ENCODE results near the gene PFDN6.
"Not testable (repeated sequence)": the region's sequence is repeated elsewhere in the genome, so short reads cannot be mapped to it uniquely, and the experiment has no call there.

The PFDN6 gene

DNA sequence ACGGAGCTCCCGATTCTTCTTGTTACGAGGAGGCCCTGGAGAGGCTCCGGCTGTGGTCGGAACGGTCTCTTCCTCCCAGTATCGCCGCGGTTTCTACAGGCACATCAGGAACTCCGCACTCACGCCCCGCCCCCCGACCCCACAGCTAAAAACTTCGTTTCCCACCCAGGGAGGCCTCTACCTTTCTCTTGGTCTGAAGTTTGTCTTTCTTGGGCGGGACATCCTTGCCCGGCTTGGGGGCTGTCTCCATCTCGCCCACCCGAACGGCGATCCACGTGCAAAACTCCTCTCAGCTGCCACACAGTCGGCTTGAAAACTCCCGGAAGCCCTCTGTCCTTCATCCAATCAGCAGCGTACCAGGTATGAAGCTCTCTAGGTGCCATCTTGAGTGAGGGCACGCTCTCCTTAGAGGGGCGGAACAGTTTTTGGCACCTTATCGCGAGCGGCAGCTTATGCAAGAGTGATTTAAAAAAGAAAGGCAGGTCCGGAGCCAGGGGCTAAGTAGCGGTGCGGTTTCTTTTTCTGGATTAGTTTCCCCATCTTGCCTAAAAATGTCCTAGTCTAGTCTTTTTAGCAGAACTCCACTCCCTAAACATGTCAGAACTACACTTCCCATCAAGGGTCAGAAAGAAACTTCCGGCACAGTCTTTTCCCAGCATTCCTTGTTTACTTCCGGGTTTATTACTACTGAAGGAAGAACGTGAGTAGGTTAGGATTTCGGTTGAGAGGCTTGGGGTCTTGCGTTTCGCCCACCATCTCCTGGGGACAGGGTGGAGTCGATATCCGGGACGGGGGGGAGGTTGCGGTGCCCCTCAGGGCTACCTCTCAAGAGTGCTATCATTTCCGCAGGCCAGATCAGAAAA is at the start of gene PFDN6, which contains the start of gene WDR46:
Gene PFDN6, plus strand, starts transcription at position 681 of the 863 bp plus-strand sequence. CDS start 256 bp downstream, outside the sequence.
Gene WDR46, minus strand, starts transcription at position 319 of the 863 bp plus-strand sequence. Its CDS starts 69 bp downstream, at position 250.
- peak; percentile 87 for DNase-seq

DNA sequence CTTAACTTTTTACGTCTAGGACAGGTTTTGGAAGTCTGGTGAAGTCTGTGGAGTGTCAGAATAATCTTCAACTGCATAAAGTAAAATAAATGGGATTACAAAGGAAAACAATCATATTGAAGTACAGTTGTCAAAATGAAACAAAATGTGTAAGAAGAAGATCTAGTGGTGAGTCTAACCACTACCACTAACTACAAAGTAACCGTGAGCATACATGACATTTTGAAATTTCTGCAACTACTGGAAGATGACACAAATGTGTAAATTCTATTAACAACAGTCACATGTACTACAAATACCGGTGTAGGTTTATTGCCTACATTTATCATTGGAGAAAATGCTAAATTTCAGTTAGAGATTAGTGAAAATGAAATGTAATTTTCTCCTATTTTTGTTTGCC is 47.4 kb upstream of the PFDN6 start:
- peak; percentile 1 for DNase-seq

DNA sequence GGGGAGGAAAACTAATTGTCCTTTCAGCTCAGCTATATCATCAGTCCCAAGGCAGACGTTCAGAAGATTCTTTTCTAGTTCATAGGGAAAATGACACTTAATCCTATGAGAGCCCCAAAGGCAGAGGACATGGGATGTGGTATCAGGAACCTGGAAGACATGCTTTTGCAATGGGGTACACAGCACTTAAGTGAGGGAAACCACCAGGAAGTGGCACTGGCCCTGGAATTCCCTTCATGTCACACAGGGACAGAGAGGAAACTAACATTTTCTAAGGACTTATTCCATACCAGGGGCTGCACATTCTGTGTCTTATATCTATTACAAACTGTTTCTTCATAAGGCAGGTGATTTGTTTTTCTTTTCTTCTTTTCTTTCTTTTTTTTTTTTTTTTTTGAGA is 45.9 kb upstream of the PFDN6 start:
- DNase-seq = no peak

DNA sequence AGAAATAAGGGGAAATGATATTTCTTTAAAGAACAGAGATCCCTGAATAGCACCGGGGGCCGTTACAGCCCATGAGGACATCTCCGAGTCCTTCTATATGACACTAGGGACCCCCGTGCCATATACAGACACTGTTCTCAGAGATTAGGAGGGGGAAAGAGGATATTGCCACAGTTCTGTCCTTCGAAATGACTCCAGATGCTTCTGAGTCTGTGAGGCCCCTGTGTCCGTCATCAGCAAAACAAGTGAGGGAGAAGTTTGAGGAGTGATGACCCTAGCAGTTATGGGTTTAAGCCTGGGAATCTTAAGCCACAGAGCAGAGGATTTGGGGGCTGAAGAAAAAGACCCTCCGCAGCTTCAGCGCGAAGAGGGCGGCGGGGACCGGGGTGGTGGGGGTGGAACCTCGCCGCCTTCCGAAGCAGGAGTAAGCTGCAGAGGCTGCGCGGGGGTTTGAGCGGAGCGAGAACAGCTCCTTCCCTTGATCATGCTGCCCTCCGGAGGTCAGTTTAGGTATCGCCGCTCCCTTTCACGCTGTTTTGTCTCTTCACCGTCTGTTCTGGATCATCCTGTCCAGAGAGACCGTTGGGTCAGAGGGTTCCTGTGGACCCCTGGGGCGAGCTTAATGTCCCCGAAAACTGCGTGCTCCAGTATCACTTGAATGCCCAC is 41.3 kb upstream of the PFDN6 start:
- DNase-seq = peak; percentile 91

DNA sequence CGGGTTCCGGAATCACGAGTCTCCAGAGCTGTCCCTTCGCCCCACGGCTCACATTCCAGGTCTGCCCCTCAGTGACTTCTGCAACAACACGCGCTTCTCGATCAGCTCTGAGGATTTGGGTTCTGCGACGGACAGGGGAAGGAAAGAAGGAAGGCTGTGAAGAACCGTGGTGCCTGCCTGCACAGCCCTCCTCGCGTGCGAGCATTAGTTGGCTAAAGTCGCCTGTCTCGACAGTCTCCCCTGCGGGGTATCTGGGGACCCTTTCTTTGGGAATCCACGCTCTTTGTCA is 40.8 kb upstream of the PFDN6 start:
- no peak for DNase-seq

DNA sequence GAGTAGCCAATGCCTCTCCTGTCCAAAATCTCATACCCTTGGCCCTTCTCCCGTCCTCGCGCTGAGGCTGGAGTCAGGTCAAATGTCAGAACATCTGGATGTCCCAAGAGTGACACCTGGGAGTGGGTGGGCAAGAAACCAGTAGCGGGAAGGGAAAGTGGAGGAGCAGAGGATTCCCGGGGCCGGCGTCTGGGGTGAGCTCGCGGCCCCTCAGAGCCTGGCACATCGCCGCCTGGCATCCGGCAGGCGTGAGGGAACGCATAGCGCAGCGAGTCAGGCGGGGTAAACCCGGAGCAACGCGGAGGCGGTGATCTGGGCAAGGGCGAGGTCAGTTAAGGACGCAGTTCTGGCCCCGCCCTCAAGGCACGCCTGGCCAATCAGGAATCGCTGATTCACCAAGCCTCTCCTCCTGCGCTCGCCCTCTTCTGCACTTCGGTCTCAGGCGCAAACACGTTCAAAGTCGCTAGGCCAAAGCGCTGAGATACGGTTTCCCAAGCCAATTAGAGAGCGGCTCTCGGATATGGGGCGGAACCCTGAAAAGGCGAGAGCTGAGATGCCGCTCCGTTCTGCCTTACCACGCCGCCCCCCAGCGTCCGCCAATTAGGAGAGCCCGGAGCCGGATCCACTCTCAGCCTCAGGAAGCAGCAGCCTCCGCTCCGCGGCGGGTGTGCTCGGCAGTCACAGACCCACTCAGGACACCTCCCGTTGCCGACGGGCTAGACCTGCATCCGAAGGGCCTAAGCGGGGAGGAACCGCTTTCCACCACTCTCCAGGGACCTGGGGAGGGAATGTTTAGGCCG is 40.3 kb upstream of the PFDN6 start:
- DNase-seq = peak; percentile 99

DNA sequence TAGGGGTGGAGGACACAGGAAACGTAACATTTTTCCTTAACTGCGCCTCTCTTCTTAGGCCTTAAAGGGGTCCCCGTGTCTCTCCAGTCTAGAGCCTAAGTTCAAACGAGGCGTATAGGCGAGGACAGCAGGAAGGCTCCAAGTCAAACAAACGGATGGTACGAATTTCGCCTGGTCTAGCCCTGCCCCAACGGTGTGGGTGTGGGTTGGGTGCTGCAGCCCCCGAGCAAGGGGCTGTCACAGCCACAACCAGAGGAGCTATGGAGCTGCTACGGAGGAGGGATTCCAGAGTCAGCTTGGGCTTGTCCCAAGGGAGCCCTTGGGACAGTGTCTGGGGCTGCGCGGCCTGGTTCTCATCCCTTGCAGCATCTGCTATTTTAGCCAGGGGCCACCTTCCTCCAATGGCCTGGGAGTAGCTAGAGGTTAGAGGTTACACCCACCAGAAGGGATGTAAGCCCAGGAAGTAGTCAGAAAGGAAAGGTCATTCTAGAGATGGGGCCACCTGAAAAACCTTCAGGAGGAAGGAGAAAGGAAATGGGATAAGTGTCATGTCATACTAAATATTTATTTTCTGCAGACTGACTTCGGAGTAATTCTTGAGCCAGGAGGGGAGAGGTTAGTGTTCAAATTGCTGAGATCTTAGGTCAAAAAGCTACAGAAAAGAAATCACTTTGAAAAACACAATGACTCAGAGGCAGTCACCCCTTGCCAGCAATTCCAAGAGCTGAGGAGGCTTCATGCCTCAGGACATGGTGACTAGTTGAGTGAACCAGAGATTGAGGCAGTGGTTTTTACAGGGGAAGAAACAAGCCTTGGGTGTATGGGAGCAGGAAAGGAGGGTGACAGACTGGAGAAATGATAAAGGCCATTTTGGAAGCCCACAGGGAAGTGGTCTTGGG is 39.4 kb upstream of the PFDN6 start:
- no peak for DNase-seq

DNA sequence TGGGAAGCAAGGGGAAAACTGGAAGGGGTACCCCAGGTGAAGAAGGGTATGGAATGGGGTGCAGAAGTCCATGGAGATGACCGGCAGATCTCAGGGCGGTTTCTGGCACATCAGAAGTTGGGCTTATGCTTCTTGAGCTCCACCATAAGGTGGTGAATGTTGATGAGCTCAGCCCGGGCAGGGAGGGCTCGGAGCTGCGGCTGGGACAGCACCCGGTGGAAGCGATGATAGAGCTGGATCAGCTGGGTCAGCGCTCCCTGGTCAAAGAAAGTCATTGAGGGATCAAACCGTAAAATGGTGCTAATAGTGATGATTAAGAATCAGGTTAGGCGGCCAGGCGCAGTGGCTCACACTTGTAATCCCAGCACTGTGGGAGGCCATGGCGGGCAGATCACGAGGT is 38.7 kb upstream of the PFDN6 start:
- no peak for DNase-seq

DNA sequence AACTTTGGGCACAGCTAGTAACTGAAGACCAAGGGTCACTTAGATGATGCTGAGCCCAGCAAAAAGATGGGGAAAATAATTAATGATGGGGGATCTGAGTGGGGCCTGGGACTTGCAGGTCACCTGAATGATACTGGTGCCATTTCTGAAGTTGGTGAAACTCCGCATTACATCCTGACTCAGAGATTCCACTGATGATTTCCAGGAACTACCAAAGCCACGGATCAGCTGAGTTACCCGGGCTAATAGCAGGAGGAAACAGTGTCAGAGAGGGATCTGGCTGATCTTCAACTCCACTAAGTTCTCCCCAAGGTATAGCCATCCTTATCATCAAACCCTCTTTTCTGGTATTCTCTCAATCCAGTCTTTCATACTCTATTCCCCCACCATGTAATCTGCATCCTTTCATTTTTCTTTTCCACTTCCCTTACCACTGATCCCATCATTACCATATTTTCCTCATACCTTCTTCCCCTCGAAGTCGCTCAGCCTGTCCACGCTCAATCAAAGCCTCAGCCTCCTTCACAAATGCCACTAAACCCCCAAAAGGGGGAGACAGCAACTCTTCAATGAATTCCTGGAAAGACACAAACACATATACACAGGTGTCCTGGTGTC is 37.9 kb upstream of the PFDN6 start:
- DNase-seq = no peak

DNA sequence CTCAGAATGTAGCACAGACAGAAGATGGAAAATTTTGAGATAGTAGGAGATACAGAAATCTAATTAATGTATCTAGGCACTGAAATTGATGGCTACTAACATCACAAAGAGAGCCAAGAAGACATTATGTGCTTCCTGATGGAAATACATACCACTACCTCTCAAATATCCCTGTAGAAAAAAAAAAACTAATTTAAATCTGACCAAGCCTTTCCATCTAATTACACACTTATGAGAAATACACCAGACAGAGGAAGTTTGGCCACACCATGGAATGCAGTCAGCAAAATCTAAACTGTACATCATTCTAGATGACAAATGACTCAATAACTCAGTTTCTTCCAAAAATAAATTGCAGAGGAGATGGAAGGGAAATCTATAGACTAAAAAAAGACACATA is 36.6 kb upstream of the PFDN6 start:
- no peak for DNase-seq

DNA sequence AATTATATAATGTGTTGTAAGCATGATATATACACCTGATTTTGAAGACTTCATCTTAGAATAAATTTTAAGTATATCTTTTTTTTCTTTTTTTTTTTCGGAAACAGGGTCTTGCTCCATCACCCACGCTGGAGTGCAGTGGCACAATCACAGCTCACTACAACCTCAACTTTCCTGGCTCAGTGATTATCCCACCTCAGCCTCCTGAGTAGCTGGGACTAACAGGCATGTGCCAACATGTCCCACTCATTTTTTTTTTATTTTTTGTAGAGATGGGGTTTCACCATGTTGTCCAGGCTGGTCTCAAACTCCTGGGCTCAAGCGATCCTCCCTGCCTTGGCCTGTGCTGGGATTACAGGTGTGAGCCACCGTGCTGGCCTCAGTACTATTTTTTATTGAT is 34.8 kb upstream of the PFDN6 start:
- no peak for DNase-seq

DNA sequence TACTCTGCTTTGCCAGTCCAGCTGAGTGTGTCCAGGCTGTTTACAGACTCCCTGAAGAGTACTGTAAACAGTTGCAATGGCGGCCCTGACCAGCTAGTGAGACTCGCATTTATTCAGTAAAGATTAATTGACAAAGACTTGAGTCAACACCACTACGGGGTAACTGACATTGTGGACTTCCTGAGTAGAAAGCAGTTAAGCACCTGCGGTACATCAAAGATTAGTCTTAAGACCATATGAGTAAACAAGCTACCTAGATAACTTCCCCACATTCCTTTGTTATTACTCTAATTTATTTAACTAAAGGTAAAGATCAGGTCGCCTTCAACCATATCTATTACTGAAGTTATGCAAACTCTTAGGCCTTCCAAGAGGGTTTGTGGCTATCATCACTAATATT is 30.4 kb upstream of the PFDN6 start:
- DNase-seq = no peak

DNA sequence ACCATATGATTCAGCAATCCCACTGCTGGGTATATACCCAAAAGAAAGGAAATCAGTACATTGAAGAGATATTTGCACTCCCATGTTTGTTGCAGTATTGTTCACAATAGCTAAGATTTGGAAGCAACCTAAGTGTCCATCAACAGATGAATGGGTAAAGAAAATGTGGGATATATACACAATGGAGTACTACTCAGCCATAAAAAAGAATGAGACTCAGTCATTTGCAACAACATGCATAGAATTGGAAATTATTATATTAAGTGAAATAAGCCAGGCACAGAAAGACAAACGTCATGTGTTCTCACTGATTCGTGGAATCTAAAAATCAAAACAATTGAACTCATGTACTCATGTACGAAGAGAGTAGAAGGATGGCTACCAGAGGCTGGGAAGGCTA is 26.9 kb upstream of the PFDN6 start:
- DNase-seq = not testable (repeated sequence)

DNA sequence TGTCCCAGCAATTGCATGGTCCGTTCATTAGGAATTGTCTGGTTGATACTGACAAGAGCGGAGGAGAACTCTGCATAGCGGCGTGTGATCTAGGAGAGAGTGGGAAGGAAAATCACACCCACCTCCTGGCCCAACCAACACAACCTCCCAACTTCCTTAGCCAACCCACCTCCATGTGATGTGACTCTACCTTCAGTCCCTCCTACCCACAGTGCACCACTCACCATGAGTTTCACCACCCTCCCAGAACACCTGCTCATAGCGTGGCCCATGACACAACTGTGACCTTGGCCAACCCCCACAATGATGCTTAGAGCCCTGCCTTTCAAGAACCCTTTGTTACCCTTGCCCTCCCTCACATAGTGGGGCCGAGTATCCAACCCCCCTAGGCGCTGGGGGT is 25.4 kb upstream of the PFDN6 start:
- DNase-seq = no peak

DNA sequence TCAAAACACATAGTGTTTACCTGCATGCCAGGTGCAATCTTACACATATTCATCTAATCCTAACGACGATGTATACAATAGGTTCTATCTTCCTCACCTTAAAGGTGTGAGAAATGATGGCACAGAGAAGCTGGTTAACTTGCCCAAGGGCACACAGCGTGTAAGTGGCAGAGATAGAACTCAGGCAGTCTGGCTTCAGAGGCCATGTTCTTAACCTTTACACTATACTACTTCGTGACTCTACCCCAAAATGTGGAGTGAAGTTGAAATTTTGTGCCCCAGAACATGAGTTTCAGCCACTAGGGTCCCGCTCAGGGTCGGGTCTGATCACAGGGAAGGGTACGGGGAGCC is 18.3 kb upstream of the PFDN6 start:
- DNase-seq = no peak

DNA sequence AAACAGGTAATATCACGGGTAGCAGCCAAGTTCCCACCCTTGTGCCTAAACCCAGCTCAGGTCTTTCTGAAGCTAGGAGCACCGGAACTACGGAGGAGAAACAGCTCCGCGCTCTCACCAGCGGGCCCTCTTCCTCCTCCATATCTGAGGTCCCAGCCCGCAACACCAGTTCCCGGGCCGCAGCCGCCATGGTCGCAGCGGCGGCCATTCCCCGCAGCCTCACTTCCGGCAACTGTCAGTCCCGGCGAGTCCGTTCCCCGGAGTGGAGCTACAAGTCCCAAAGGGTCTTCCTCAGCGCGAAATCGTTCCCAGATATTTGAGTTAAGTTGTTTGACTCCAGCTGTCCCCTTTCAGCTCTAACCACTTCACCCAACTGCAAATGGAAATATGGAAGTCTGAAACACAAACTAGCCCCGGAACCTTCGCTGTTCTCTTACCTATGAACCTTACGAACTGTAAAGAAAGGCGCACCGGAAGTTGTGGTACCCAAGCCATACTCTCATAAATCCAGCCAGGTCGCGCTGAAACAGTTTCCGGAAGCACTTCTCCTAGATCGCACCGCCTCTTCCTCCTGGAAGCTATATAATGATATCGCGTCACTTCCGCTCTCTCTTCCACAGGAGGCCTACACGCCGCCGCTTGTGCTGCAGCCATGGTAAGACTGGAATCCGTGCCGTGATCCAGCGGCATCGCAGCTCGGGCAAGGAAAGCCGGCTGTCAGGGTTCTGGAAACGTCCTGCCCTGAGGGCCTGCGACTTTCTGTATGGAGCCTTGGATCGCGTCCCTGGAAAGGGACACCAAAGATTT is 17.7 kb upstream of the PFDN6 start, which contains the start of the genes RPS18 and VPS52:
Gene RPS18, plus strand, starts transcription at position 608 of the 807 bp plus-strand sequence. Its CDS starts 45 bp downstream, at position 653.
Gene VPS52, minus strand, starts transcription at position 409 of the 807 bp plus-strand sequence. Its CDS starts 201 bp downstream, at position 208.
- peak; percentile 97 for DNase-seq

DNA sequence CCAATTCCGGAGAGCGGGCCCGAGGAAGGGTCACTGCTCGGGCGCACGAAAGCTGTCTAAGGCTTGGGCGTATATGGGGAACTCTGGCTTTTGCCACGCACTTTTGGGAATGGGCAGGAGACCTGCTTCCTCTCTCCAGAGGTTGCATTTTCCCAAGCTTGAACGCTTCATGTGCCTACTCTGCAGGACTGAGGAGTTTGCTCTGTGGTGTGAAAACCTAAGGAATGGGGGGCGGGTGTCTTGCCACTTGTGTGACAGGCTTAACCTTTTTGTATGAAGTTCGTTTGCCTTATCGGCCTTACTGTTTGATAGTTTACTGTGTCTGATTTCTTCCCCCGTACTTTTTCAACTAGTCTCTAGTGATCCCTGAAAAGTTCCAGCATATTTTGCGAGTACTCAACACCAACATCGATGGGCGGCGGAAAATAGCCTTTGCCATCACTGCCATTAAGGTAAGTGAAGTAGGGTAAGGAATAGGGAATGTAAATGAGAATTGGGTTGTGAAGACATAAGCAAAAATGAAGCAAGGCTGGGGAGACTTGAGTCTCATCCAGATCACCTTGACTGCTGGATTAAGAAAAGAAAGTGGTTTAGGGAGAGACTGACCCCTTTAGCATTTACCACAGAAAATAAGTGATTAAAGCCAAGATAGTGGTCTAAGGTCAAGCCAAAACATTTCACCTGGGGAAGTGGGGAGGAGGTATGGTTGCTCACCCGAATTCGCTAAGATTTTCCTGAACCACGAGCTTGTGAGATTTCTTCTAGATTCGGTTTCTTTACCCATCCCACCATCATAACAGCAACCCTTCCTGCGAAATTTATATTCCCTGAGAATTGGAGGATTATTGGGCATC is 16.9 kb upstream of the PFDN6 start:
- no peak for DNase-seq

DNA sequence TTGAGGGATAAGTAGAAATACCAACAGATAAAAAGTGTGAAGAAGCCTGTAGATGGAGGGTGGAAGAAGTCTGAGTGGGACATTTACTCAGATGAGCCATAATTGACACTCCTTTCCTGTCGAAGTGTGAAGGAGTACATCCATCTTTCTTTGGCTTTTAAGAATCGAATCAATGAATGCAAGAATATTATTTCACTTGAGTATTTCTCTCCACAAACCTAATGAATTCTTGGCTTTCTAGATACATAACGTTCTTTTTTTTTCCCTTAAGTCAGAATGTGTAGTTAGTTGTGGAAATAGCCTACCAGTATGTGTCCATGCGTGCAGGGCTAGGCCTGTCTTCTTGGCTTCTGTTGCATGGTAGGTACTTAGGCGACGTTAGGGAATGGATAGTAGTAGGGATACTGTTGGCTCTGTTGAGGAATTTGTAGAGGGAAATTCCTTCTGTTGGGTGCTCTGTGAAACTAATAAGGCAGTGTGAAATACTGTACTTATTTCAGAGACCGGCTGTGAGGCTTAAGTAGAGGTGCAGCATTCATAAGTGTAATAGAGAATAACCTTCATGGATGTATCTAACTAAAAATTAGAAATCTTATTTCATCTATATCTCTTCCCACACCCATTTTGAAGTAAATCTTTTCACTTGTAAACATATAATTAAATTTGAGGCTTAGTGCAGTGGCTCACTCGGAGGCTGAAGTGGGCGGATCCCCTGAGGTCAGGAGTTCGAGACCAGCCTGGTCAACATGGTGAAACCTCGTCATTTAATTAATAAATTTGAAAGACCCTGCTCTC is 16.1 kb upstream of the PFDN6 start:
- DNase-seq = no peak
